ENCODE results near the gene MED13L.

The MED13L gene

GRCh38 chr12:116194935-116195431 lies 82.5 kb downstream of the MED13L start:
- no peak overlapping the region for H3K27ac ChIP-seq
- TF ChIP-seq CTCF (IDR thresholded peaks at IDR 0.05) (no peak), ZFX (IDR thresholded peaks at IDR 0.05; ENCODE audit: borderline replicate concordance) (no peak)

- no peak for TF ChIP-seq ZFX (IDR thresholded peaks at IDR 0.05; ENCODE audit: borderline replicate concordance)
- TF ChIP-seq CTCF (IDR thresholded peaks at IDR 0.05): no peak
- no peak overlapping the region for H3K27ac ChIP-seq
These were observed 87.8 kb downstream of the MED13L start for GRCh38 chr12:116189692-116190091.

GRCh38 chr12:116188581-116188980 lies 88.9 kb downstream of the MED13L start:
- no peak overlapping the region for H3K27ac ChIP-seq
- no peak for TF ChIP-seq ZFX (IDR thresholded peaks at IDR 0.05; ENCODE audit: borderline replicate concordance)
- no peak for TF ChIP-seq CTCF (IDR thresholded peaks at IDR 0.05)

GRCh38 chr12:116187151-116187511 lies 90.4 kb downstream of the MED13L start:
- TF ChIP-seq ZFX (IDR thresholded peaks at IDR 0.05; ENCODE audit: borderline replicate concordance): no peak
- no peak overlapping the region for H3K27ac ChIP-seq

GRCh38 chr12:116186482-116187150 lies 90.9 kb downstream of the MED13L start:
- no peak overlapping the region for H3K27ac ChIP-seq
- TF ChIP-seq ZFX (IDR thresholded peaks at IDR 0.05; ENCODE audit: borderline replicate concordance): no peak
- TF ChIP-seq CTCF (IDR thresholded peaks at IDR 0.05): no peak

GRCh38 chr12:116184763-116185162 lies 92.7 kb downstream of the MED13L start:
- no peak overlapping the region for H3K27ac ChIP-seq
- no peak for TF ChIP-seq CTCF (IDR thresholded peaks at IDR 0.05)
- TF ChIP-seq ZFX (IDR thresholded peaks at IDR 0.05; ENCODE audit: borderline replicate concordance): no peak

- H3K27ac ChIP-seq: no peak overlapping the region
- TF ChIP-seq ZFX (IDR thresholded peaks at IDR 0.05; ENCODE audit: borderline replicate concordance) (no peak), CTCF (IDR thresholded peaks at IDR 0.05) (no peak)
These were observed 93.8 kb downstream of the MED13L start for GRCh38 chr12:116183741-116184141.

Data from 22Rv1 (cell line).